HG03521 (cell line): ENCODE data around the gene GALNT9.
"Not testable (repeated sequence)": the region's sequence is repeated elsewhere in the genome, so short reads cannot be mapped to it uniquely, and the experiment has no call there.

Experiments used
- ATAC-seq: cut with Tn5 transposase; IDR thresholded peaks from one replicate; pipeline ENCODE4 v1.9.1; 2021; ENCODE audit warnings: mild to moderate bottlenecking, moderate library complexity; ENCODE audit not compliant: unreplicated experiment

The GALNT9 gene

DNA sequence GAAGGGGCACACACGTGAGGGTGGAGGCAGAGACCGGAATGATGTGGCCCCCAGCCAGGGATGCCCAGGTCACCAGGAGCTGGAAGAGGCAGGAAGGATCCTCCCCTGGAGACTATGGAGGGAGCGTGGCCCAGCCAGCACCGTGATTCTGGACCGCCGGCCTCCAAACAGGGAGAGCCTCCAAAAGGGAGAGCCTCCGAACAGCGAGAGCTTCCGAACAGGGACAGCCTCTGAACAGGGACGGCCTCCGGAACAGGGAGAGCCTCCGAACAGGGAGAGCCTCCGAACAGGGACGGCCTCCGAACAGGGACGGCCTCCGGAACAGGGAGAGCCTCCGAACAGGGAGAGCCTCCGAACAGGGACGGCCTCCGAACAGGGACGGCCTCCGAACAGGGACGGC, 33.8 kb downstream of the GALNT9 start:
- not testable (repeated sequence) for ATAC-seq

DNA sequence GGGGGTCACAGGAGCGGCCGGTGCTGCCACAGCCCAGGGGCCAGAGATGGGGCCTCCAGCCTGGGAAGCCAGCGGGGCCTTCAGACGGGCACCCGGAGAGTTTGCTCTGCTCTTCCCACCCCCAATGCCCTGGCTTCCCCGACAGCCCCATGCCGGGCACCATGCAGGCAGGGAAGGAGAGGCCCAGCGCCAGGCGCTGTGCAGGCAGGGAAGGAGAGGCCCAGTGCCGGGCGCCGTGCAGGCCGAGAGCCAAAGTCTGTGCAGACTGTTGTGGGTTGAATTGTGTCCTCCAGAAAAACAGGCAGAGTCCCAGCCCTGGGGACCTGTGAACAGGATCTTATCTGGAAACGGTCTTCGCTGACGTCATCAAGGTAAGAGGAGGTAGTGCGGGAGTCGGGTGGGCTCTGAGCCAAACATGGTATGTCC, 34.3 kb downstream of the GALNT9 start:
- ATAC-seq = no peak

DNA sequence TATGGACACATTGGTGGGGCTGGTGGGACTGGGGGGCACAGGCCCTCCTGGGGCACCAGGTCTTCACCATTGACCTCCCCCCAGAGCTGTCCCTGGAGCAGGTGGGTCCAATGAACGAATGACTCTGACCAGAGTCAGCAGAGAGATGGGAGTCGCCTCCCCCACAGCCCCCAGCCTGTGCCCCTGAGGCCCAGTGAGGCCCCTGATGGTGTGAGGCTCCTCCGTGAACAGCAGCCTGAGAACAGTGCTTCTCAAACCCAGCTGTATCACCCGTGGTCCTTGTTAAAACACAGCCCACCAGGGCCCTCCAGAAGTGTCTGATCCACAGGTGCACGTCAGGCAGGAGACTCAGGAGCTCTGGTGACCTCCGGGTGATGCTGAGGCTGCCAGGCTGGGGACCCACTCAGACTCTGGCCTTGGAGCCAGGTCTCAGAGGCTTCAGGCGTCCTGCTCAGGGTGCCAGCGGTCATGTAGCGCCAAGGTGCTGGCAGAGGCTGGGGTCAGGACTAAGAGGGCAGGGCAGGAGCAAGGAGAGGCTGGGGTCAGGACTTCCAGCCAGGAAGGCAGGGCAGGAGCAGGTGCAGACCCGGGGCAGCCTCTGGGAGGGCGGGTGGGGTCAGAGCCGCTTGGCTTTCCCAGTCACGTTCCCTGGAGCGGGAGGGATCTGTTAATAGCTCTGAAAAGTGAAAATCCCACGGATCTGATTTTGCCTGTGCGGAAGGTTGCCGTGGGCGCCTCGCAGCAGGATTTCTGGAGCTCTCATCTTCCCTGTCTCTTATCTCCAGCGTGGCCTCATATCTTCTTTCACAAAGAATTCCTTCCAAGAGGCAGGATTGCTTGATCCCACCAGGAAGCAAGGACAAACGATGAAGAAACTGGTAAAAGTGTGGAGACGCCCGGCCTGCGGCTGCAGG, 35.0 kb downstream of the GALNT9 start:
- ATAC-seq = no peak

DNA sequence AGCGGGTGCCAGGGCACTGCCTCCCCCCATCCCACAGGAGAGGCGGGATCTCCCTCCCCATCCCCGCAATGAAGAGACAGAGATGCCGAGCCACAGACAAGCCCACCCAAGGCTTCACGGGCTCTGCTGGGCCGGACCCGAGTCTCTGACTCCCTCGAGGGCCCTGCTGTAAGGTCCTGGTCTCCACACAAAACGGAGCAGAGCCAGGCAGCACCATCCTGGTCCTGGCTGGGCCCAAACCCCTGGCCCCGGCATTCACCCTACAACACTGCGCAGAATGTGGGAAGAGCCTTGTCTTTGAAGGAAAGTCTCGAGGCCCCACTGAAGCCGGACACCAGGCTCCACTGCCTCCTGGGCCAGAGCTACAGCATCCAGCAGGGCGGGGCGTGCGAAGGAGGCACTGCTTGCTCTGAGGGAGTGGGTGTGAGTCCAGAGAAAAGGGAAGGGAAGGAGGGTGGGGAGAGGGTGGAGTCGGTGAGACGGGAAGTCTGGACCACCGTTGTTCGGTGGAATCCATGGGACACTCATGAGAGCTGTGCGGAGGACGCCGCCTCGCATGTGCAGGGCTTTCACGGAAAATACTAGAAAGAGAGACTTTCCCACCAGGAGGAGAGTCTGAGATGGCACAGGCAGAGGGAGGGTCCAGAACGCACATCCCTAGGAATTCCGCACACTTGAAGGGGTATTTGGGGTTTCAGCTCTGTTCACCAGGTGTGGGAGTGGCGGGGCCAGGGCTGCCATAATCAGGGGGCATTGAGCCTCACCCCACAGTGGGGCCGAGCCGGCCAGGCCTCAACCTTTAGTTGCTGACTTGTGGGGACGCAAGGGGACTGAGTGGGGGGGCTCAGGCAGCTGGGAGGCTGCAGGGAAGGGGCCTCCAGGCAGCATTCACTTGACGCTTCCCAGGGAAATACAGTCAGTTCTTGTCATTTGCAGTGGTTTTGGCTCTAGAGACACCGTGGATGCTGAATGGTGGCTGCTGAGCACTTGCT, 36.8 kb downstream of the GALNT9 start:
- ATAC-seq = no peak

DNA sequence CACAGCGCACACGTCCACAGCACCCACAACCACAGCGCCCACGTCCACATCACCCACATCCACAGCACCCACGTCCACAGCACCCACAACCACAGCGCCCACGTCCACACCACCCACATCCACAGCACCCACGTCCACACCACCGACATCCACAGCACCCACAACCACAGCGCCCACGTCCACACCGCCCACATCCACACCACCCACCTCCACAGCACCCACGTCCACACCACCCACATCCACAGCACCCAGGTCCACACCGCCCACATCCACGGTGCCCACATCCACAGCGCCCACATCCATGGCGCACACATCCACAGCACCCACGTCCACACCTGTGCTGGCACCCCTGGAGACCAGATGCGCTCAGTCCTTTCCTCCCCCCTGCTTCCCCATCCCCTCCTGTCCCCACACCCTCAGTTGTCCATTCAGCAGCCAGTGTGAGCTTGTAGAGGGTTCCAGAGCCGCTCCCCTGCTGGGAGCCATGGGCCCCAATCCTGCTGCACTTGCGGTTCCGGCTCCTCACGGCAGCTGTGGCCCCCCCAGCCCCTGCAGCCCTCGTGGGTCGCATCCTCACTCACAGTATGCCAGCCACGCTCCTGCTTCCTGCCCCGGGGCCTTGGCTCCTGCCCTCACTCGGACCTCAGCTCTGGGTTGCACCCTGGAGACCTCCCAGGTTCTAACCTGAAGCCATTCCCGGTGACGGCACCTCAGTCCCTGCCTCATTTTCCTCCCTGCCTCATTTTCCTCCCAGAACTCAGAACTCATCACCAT, 37.8 kb downstream of the GALNT9 start:
- no peak for ATAC-seq

DNA sequence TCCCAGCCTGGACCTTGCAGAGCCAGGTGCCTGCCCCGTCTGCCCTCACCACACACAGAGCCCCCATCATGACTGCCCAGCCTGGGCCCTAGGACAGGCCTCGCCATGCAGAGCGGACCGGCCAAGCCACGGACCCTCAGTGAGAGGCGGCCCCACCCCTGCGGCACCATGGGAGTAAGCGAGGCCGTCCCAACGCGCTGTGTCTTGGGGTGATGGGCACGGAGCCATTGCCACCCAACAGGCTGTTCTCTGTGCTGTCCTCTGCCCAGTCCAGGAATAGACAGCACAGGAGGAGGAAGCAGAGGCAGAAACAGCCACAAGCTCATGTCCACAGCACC, 39.2 kb downstream of the GALNT9 start:
- no peak for ATAC-seq

- ATAC-seq = no peak
These were observed 39.8 kb downstream of the GALNT9 start for GRCh38 chr12:132289356-132290202.

DNA sequence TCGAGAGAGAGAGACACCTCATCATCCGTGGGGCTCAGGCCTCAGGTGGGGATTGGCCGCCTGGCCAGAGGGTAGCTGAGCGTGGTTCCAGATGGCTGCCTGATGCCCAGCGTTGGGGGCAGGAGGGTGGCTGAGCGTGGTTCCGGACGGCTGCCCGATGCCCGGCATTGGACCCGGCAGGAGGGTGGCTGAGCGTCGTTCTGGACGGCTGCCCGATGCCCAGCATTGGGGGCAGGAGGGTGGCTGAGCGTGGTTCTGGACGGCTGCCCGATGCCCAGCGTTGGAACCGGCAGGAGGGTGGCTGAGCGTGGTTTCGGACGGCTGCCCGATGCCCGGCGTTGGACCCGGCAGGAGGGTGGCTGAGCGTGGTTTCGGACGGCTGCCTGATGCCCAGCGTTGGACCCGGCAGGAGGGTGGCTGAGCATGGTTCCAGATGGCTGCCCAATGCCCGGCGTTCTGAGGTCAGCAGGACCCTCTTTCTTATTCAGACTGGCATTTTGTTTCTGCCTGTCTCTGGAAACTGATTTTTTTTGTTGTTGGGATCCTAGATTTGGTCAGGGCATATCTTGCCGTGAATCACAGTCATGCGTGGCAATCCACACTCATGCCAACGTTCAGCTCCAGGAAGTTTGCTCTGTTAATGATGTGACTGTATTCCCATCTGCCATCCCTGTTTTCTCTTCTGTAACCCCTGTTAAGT, 40.7 kb downstream of the GALNT9 start:
- no peak for ATAC-seq

GRCh38 chr12:132287391-132288238, 41.8 kb downstream of the GALNT9 start:
- ATAC-seq = no peak

- ATAC-seq = no peak
These were observed 42.5 kb downstream of the GALNT9 start for GRCh38 chr12:132286912-132287311.

GRCh38 chr12:132285991-132286681, 43.3 kb downstream of the GALNT9 start:
- no peak for ATAC-seq

- ATAC-seq = no peak
These were observed 44.3 kb downstream of the GALNT9 start for GRCh38 chr12:132284827-132285741.

DNA sequence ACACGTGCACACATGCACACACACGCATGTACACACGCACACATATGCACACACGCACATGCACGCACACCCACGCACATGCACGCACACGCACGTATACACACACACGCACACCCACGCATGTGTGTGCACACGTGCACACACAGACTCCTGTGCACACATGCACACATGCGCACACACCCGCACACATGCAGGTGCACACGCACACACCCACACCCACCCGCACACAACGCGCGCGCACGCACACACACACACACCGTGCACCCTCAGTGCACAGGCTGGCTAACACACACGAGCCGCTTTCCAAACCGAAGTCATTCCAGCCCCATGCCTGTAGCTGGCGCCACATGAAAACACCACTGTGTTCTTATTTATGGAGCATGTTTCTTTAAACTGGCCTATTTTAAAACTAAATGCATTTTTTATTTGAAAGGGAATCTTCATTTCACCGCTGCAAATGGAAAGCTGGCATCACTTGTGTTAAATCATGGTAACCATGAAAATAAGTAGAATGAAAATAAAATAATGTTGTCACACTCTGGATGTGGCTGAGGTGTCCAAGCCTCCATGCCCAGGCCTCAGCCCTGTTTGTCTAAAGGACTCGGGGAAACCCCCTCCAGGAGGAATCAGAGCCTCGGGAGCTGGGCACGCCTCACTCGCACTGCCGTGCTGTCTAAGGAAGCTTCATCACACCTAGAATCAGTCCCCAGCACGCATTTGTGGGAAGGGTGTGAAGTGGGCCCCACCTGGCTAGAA, 45.1 kb downstream of the GALNT9 start:
- ATAC-seq = no peak

GRCh38 chr12:132282950-132283771, 46.2 kb downstream of the GALNT9 start:
- no peak for ATAC-seq
